ENCODE measurements around the gene GRAMD4. TPM values are rescaled to one million over a fixed set of nuclear protein-coding genes. Genes with fewer than 3 reads are reported as not detected.

Gene GRAMD4, protein sequence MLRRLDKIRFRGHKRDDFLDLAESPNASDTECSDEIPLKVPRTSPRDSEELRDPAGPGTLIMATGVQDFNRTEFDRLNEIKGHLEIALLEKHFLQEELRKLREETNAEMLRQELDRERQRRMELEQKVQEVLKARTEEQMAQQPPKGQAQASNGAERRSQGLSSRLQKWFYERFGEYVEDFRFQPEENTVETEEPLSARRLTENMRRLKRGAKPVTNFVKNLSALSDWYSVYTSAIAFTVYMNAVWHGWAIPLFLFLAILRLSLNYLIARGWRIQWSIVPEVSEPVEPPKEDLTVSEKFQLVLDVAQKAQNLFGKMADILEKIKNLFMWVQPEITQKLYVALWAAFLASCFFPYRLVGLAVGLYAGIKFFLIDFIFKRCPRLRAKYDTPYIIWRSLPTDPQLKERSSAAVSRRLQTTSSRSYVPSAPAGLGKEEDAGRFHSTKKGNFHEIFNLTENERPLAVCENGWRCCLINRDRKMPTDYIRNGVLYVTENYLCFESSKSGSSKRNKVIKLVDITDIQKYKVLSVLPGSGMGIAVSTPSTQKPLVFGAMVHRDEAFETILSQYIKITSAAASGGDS
- 10 to 100 TPM; 13.0 to 22.2 (median 14.4) TPM for polyA plus RNA-seq (ENCODE audit: insufficient read length in 10 of 10)
- long read RNA-seq, donor 1, result 0 reads
- long read RNA-seq, donor 2, partial matches to known transcripts, result 0 of 1 reads
- long read RNA-seq, donor 2, other reads (novel, unspliced or antisense), result 0 of 1 reads
- long read RNA-seq, donor 3, result 0 reads
- long read RNA-seq, donor 4, result 0 reads
- long read RNA-seq, donor 5, result 0 reads
- long read RNA-seq, donor 6, partial matches to known transcripts, result 6 of 6 reads
- long read RNA-seq, donor 6, other reads (novel, unspliced or antisense), result 0 of 6 reads
- long read RNA-seq, donor 7, result 0 reads
- long read RNA-seq, donor 8, result 0 reads
- long read RNA-seq, donor 9, result 0 reads

DNA sequence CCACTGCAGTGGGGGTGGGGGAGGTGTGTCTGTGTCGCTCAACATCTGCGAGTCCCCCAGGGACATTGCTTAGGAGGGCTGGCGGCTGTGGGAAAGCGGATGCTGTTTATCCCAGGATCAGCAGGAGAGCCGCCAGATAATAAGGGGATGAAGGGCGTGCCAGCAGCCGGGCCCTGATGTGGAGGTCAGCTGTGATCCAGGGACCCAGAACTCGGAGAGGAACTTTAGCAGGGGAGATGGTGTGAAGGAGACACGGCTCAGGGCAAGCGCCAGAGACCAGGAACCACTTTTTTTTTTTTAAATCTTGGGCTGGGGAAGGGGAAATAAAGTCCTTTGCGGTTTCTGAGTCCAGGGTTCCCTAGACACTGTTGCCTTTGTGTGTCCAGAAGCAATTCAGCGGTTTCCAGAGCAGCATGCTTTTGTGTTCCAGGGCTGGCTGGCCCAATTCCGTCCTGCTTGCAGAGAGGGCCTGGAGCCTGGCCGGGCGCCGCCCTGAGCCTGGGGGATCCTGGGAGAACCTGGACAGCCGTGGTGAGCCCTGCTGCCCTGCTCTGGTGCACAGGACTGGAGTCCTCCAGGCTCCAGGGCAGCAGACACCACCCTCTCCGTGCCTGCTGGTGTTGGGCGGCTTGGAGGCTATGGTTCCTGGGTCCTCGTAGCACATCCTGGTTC, at the start of gene GRAMD4:
Gene GRAMD4 (plus strand): TSS at position 557 of the 672 bp plus-strand sequence. CDS start 6,414 bp downstream, outside the sequence.
- peak in 2 of 3 donors; percentile 57 to 85 for DNase-seq

GRCh38 chr22:46571642-46572250, 48.4 kb upstream of the GRAMD4 start:
- DNase-seq, result no peak

DNA sequence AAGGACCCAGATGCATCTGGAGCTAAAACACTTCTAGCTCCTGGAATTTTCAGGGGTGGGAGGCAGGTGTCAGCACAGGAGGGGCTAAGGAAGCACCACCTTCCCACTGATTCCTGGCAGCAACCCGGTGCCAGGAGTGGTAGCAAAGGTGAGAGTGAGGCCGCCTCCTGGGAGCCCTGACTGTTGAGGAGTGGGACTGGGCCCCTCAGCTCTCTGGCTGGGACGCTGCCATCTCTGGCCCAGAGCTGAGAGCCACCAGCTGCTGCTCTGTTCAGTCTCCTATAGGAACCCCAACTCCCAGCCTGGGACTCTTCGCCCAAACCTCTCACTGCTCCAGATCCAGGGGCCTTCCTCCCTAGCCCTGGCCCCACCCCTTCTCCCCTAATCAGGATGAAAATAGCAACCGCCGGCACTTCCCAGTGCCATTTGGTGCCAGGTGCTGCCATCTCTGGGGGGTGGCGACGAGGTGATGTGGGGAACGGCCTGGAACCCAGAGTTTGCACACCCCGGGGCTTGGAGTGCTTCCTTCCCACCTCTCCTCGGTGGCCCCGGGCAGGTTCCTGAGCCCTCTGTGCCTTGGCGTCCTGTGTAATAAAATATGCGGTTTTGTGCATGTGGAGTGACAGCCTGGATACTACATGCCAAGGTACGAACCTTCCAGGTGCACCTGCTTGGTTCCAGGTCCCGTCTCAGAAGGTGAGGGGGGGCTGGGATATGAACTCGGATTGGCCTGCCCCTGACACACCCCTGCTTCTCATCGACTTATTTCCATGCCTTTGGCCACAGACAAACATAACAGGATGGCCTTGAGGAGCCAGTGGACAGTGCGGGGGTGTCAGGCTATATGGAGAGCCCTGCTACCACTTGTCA, 47.0 kb upstream of the GRAMD4 start:
- no peak for DNase-seq

GRCh38 chr22:46573781-46574437, 46.3 kb upstream of the GRAMD4 start:
- DNase-seq, result no peak

DNA sequence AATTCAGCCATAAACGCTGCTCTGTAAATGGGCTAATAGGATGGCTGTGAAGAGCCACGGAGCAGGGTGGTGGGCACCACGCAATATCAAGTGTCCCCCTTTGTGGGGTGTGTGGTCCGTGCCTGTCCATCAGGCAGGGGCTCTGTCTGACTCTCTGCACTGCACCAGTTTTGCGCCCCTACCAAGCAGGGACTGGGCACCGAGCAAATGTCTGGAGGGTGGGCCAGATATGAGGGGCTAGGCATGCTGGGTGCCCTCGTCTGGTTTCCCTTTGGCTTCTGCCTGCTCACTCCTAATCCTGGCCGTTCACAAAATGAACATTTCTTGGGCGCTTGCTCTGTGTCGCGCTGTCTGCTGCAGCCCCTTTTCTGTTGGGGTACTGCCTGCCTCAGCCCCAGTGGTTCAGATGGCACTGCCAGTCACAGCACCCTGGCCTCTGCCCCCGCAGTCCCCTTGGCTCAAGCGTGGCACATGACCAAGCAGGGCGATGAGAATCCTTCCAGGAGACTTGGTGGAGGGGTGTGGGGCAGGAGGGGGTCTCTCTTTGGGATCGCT, 45.7 kb upstream of the GRAMD4 start:
- DNase-seq, result no peak

DNA sequence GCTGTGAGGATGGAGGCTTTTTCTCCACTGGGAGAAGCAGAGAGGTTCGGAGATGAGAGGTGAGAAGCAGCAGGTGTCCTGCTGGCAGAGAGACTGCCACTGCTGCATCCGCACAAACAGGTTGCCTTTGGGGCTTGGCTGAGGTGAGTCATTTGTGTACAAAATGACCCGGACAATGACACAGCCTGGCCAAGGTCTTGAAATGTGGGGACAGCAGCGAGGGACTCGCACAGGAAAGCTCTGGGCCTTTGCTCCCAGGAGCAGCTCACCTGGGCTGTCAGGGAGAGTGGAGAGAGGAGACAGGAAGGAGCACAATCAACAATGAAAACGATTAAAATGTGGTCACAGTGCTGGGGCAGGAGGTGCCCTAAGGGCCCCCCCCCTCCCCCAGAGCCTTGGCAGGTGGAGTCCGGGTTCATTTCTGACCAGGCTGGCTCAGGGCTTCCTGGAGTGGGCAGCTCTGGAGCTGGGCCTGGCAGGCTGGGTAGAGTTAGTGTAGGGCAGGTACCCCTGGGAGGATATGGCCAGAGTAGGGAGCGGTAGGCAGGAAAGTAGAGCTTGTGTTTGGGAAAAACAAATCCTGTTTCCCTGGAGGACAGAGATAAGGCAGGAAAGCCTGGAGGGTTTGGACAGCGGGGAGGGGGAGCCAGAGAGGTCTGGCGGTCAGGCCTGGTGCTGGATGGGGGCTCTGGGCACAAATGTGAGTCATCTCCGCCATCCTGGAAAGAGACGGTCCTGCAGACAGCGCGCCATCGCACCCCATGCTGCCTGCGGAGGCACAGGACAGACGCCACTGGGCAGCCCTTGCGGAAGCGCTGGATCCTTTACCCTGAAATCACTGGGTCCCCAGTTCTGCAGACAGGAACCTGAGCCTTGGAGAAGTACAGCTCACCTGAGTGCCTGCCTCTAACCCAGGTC, 44.9 kb upstream of the GRAMD4 start:
- DNase-seq, result no peak

- no peak for DNase-seq
Observed at GRCh38 chr22:46575911-46576555, 44.2 kb upstream of the GRAMD4 start.

- peak; percentile 53 to 69 (median 65) for DNase-seq
Observed at GRCh38 chr22:46576556-46577367, 43.4 kb upstream of the GRAMD4 start.

- no peak for DNase-seq
Observed at GRCh38 chr22:46577368-46578249, 42.6 kb upstream of the GRAMD4 start.

DNA sequence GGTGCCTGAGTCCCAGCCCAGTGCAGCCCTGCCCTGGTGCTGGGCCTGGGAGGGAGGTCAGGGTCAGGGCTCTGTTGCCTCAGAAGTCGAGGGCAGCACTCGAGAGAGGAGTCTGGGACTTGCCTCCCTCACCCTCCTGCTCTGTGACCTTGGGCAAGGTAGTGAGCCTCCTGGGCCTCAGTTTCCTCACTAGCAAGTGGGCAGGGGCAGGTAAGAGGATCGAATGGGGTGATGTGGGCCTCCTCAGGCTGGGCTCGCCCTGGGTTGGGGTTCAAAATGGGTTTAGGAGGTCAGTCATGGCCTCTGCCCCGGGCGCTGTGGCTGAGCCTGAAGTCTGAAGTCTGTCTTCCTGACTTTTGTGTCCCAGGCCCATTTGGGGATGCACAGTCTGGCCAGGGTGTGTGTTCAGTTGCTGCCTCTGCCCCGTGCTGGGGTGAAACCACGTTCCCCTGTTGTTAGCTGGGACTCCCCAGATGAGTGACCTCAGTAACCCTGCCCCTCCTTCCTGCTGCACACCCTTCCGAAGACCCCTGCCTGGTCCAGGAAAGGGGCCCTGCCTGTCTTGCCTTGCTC, 41.8 kb upstream of the GRAMD4 start:
- no peak for DNase-seq

- peak in 1 of 3 donors; percentile 58 for DNase-seq
Observed at GRCh38 chr22:46578824-46579561, 41.2 kb upstream of the GRAMD4 start.

DNA sequence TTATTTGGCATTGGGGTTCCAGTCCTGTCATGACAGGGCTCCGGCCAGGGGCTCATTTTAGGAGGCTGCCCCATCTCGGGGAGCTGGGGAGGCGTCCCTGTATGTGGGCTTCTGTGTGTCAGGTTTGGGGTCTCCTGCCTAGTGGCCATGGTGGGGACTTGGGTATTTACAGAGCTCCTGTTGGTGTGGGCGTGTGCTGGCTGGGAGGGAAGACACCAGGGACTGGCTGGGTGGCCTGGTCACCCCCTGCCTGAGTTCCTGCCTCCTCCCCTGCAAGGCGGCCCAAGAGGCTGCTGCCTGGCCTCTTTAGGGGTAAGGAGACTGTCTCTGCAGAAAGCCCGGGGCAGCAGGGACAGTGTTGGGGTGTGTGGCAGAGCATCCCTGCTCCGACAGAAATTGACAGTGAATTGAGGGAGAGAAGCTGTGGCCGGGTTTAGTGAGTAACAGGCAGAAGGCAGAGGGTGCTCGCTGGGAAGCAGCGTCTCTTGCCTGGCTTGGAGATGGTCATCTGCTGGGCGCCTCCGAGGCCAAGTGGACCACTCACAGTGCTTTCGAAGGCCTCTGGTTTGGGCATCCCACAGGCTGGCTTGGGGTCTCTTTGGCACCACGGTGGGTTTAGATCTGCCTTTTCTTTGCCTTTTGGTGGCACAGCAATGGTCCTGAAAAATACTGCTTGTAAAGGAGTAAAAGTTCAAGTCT, 40.3 kb upstream of the GRAMD4 start:
- no peak for DNase-seq

DNA sequence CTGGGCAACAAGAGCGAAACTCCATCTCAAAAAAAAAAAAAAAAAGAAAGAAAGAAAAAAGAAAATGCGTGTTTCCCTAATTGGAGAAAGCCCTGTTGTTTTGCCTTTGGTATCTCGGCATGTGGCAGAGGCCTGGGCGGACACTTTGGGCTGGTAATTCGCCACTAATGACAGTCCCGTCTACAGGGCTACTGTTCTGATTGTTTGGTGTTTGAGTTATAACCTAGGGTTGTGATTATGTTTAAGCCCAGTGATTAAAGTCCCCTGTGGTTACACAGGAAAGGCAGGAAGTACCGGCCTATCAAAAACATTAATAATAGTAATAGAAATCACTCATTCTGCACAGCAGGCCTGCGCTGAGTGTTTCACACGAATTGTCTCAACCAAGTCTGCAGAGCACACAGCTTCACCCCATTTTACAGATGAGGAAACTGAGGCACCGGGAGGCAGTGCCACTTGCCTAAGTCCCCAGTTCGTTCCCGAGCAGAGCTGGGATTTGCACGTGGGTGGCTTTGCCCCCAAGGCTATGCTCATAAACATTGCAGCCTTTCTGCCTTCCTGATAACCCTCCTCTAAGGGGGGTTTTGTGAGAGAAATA, 39.1 kb upstream of the GRAMD4 start:
- DNase-seq, result no peak
